NCI-H2196 treated with DMSO at 0.1 percent for 48 hours (cell line): ENCODE measurements around the gene MRPL51.
"Not testable (repeated sequence)": the region's sequence is repeated elsewhere in the genome, so short reads cannot be mapped to it uniquely, and the experiment has no call there.

Experiments used
- DNase-seq: peaks from one replicate; lab custom pipeline; 2025; ENCODE audit not compliant: unreplicated experiment; lab: John Stamatoyannopoulos, UW

MRPL51 gene

GRCh38 chr12:6489449-6489848 lies 3.6 kb downstream of the MRPL51 start:
- DNase-seq, result no peak

- no peak for DNase-seq
These were observed 4.8 kb downstream of the MRPL51 start for GRCh38 chr12:6488240-6488639.

GRCh38 chr12:6478416-6478815 lies 14.6 kb downstream of the MRPL51 start:
- no peak for DNase-seq

- not testable (repeated sequence) for DNase-seq
These were observed 15.3 kb downstream of the MRPL51 start for GRCh38 chr12:6477601-6478377.

GRCh38 chr12:6476489-6476888 lies 16.6 kb downstream of the MRPL51 start:
- no peak for DNase-seq

- not testable (repeated sequence) for DNase-seq
These were observed 17.7 kb downstream of the MRPL51 start for GRCh38 chr12:6475233-6475975.

- DNase-seq, result no peak
These were observed 20.6 kb downstream of the MRPL51 start for GRCh38 chr12:6472491-6472890.

- no peak for DNase-seq
These were observed 21.1 kb downstream of the MRPL51 start for GRCh38 chr12:6471989-6472360.

GRCh38 chr12:6470375-6471163 lies 22.5 kb downstream of the MRPL51 start, which contains the start of gene VAMP1:
VAMP1 (minus strand) TSS chr12:6470677; CDS start chr12:6470531, 146 bp downstream.
- peak; percentile 98 for DNase-seq

- DNase-seq, result no peak
These were observed 23.3 kb downstream of the MRPL51 start for GRCh38 chr12:6469609-6470374.

GRCh38 chr12:6469092-6469491 lies 24.0 kb downstream of the MRPL51 start:
- DNase-seq, result no peak

GRCh38 chr12:6468283-6468575 lies 24.8 kb downstream of the MRPL51 start:
- no peak for DNase-seq

- not testable (repeated sequence) for DNase-seq
These were observed 25.3 kb downstream of the MRPL51 start for GRCh38 chr12:6467571-6468282.

GRCh38 chr12:6466751-6467150 lies 26.3 kb downstream of the MRPL51 start:
- not testable (repeated sequence) for DNase-seq

GRCh38 chr12:6466184-6466573 lies 26.9 kb downstream of the MRPL51 start:
- no peak for DNase-seq

GRCh38 chr12:6465467-6466183 lies 27.4 kb downstream of the MRPL51 start:
- peak; percentile 25 for DNase-seq

GRCh38 chr12:6464531-6464930 lies 28.5 kb downstream of the MRPL51 start:
- DNase-seq, result no peak

GRCh38 chr12:6463858-6464257 lies 29.2 kb downstream of the MRPL51 start:
- no peak for DNase-seq

- no peak for DNase-seq
These were observed 29.8 kb downstream of the MRPL51 start for GRCh38 chr12:6463216-6463615.
